Type B pancreatic cell (in vitro differentiated cells): ENCODE measurements around the gene DRG1. TPM values are rescaled to one million over a fixed set of nuclear protein-coding genes. Genes with fewer than 3 reads are reported as not detected.
A peak's percentile ranks its signal among the peaks of the same experiment; 100 is the strongest.

Source experiments
- DNase-seq: peaks from one replicate; pipeline ENCODE4 v3.0.0; 2021; ENCODE audit warnings: mixed read lengths; ENCODE audit not compliant: unreplicated experiment; ENCODE audit errors: extremely low spot score
- H3K27ac Mint-ChIP-seq: 2 replicates; pipeline ENCODE4 v1.8.0; 2021; ENCODE audit warnings: mild to moderate bottlenecking, mixed read lengths
- H3K27me3 Mint-ChIP-seq: 2 replicates; pipeline ENCODE4 v1.8.0; 2021; ENCODE audit warnings: mixed read lengths
- H3K36me3 Mint-ChIP-seq: 2 replicates; pipeline ENCODE4 v1.8.0; 2021; ENCODE audit warnings: mixed read lengths
- H3K4me1 Mint-ChIP-seq: one replicate; pipeline ENCODE4 v1.8.0; 2021; ENCODE audit warnings: mixed read lengths; ENCODE audit not compliant: unreplicated experiment
- H3K4me3 Mint-ChIP-seq: 2 replicates; pipeline ENCODE4 v1.8.0; 2021; ENCODE audit warnings: mild to moderate bottlenecking, mixed read lengths
- H3K9me3 Mint-ChIP-seq: 2 replicates; pipeline ENCODE4 v1.8.0; 2021; ENCODE audit warnings: mixed read lengths
- CTCF ChIP-seq: fragments of 200-600 bp; sonication (generic); conservative IDR thresholded peaks from 2 replicates; pipeline ENCODE4 v1.5.0; 2021; ENCODE audit warnings: antibody characterized with exemption, mild to moderate bottlenecking
- long read RNA-seq: library from polyadenylated mRNA; unstranded; transcript quantifications from one replicate; pipeline ENCODE4 v2.0.0, GENCODE V29; 2020
- total RNA-seq: library from RNA; stranded (reverse); gene quantifications from 2 replicates; pipeline ENCODE4 v1.2.1, GENCODE V29; 2021; ENCODE audit warnings: low replicate concordance

DRG1 gene, protein sequence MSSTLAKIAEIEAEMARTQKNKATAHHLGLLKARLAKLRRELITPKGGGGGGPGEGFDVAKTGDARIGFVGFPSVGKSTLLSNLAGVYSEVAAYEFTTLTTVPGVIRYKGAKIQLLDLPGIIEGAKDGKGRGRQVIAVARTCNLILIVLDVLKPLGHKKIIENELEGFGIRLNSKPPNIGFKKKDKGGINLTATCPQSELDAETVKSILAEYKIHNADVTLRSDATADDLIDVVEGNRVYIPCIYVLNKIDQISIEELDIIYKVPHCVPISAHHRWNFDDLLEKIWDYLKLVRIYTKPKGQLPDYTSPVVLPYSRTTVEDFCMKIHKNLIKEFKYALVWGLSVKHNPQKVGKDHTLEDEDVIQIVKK
- total RNA-seq: 72.9 and 74.1 TPM in 2 replicates
- long read RNA-seq, transcript DRG1-201 (9 exons, 1,746 nt): major isoform, 387 of 408 reads
- long read RNA-seq, partial matches to known transcripts: 3 of 408 reads
- long read RNA-seq, other reads (novel, unspliced or antisense): 18 of 408 reads

GRCh38 chr22:31399211-31400022, at the start of gene DRG1:
DRG1 (plus strand) TSS chr22:31399604; CDS start chr22:31399684, 80 bp downstream.
- DNase-seq: peak; percentile 97
- Mint-ChIP-seq H3K36me3 (peaks cover 6% of the 10 kb centered on the region), H3K27ac (peak within 1 kb of the TSS; percentile 92), H3K4me1 (peaks cover 7% of the 10 kb centered on the region), H3K4me3 (peak within 1 kb of the TSS; percentile 98), H3K9me3 (peaks cover 3% of the 10 kb centered on the region), H3K27me3 (no peaks in the 10 kb centered on the region)
- peak; percentile 29 for TF ChIP-seq CTCF

GRCh38 chr22:31349960-31350359, 49.4 kb upstream of the DRG1 start:
- TF ChIP-seq CTCF: no peak
- no peaks in the 10 kb centered on the region for H3K9me3 Mint-ChIP-seq
- no peak overlapping the region for H3K4me3 Mint-ChIP-seq
- H3K36me3 Mint-ChIP-seq: no peaks in the 10 kb centered on the region
- DNase-seq: no peak
- H3K27me3 Mint-ChIP-seq: no peaks in the 10 kb centered on the region
- H3K4me1 Mint-ChIP-seq: peaks cover 11% of the 10 kb centered on the region
- no peak overlapping the region for H3K27ac Mint-ChIP-seq

- peak overlapping the region; percentile 42 for H3K4me3 Mint-ChIP-seq
- H3K36me3 Mint-ChIP-seq: no peaks in the 10 kb centered on the region
- no peak for TF ChIP-seq CTCF
- peaks cover 10% of the 10 kb centered on the region for H3K4me1 Mint-ChIP-seq
- no peaks in the 10 kb centered on the region for H3K9me3 Mint-ChIP-seq
- no peak for DNase-seq
- no peaks in the 10 kb centered on the region for H3K27me3 Mint-ChIP-seq
- peak overlapping the region; percentile 50 for H3K27ac Mint-ChIP-seq
Observed at GRCh38 chr22:31350410-31350863, 49.0 kb upstream of the DRG1 start.

GRCh38 chr22:31354515-31354914, 44.9 kb upstream of the DRG1 start:
- H3K4me3 Mint-ChIP-seq: no peak overlapping the region

More at GRCh38 chr22:31354515-31354914, 44.9 kb upstream of the DRG1 start:
- peaks cover 10% of the 10 kb centered on the region for H3K4me1 Mint-ChIP-seq
- TF ChIP-seq CTCF: no peak
- no peaks in the 10 kb centered on the region for H3K36me3 Mint-ChIP-seq
- H3K9me3 Mint-ChIP-seq: no peaks in the 10 kb centered on the region
- no peak overlapping the region for H3K27ac Mint-ChIP-seq
- DNase-seq: no peak
- H3K27me3 Mint-ChIP-seq: no peaks in the 10 kb centered on the region
